Stimulated activated CD8-positive, alpha-beta memory T cell treated with anti-CD3 and anti-CD28 coated beads, Interleukin-12 subunit alpha, Interleukin-12 subunit beta, amount 100 ng/mL, for 24 hours (primary cell): ENCODE results near the gene TEX53.

Source experiments
- DNase-seq: peaks from one replicate; pipeline ENCODE4 v3.0.0-alpha.2; 2020; ENCODE audit errors: extremely low read depth

Gene TEX53

GRCh38 chr9:114641967-114642366 lies 15.6 kb downstream of the TEX53 start:
- DNase-seq, result no peak

- no peak for DNase-seq
These were observed 19.2 kb downstream of the TEX53 start for GRCh38 chr9:114638404-114638803.

GRCh38 chr9:114634387-114634786 lies 23.2 kb downstream of the TEX53 start:
- DNase-seq, result no peak

- DNase-seq, result no peak
These were observed 24.0 kb downstream of the TEX53 start for GRCh38 chr9:114633438-114634089.

DNA sequence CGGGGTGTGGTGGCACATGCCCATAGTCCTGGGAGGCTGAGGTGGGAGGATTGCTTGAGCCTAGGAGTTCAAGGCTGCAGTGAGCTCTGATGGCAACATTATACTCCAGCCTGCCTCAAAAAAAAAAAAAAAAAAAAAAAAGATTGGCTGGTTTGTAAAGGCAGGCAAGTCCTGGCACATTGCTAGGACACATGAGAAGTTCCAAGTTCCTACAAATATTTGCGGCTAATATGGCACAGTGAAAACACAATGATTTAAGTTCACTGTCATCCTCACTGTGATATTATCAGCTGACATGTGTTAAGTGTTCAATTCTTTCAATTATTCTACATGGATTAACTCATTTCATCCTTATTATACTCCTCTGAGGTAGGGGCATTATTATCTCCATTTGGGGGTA lies 26.4 kb downstream of the TEX53 start:
- DNase-seq, result no peak

GRCh38 chr9:114629563-114630090 lies 28.0 kb downstream of the TEX53 start:
- no peak for DNase-seq

- no peak for DNase-seq
These were observed 30.1 kb downstream of the TEX53 start for GRCh38 chr9:114627553-114627952.

- no peak for DNase-seq
These were observed 31.1 kb downstream of the TEX53 start for GRCh38 chr9:114626415-114627020.

DNA sequence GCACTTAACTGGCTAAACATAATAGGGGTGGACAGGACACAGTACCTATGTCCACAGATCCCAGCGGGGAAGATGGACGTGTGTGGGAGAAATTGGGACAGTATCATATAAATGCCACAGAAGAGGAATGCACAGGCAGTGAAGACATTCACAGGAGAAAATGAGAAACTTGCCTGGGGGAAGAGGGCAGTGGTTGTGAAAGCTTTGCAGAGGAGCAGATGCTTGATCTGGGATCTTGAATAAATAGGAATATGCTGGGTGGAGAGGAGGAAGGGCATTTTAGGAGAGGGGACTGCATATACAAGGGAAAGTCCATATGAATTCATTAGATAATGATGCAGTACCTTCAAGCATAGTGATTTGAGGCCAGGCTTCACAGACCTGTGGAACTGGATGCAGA lies 32.9 kb downstream of the TEX53 start:
- DNase-seq, result no peak

- DNase-seq, result no peak
These were observed 35.5 kb downstream of the TEX53 start for GRCh38 chr9:114621975-114622609.

DNA sequence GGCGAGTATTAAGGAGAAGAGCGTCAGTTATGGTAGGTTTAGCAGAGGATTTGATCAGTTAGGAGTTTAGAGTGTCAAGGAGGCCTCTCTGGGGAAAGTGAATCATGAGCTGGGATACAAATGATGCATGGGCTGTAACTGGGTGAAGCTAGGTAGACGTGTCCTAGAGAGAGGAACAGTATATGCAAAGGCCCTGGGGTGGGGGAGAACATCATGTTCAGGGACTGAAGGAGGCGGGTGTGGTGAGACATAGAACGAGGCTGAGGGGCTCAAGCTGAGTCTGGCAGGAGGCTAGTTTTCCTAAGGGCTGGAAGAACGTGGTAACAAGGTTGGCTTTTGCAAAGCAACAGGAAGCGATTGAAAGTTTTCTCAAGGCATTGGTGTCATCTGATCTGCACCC lies 36.0 kb downstream of the TEX53 start:
- no peak for DNase-seq

DNA sequence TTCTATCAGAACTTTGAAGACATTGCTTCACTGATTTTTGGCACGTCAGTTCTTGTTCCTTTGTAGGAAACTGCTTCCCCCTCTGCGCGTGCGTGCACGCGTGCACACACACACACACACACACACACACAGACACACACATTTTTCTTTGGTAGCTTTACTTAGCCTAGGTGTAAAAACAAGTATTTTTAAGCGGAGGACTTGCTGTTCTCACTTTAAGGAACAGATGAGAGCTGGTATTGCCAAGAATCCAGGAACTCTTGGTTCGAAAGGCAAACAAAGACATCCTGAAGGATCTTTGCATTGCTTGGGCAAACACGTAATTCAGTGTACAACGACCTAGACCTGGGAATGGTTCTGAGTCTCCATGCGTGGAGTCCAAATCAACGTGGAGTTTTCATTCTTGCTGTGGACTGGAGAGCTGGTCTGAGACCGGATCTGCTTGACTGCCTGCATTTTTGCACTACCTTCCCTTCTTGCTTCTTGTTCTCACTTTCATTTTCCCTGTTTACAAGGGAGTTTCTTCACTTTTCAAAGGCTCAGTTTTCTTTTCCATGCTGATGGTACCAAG lies 38.3 kb downstream of the TEX53 start:
- no peak for DNase-seq

DNA sequence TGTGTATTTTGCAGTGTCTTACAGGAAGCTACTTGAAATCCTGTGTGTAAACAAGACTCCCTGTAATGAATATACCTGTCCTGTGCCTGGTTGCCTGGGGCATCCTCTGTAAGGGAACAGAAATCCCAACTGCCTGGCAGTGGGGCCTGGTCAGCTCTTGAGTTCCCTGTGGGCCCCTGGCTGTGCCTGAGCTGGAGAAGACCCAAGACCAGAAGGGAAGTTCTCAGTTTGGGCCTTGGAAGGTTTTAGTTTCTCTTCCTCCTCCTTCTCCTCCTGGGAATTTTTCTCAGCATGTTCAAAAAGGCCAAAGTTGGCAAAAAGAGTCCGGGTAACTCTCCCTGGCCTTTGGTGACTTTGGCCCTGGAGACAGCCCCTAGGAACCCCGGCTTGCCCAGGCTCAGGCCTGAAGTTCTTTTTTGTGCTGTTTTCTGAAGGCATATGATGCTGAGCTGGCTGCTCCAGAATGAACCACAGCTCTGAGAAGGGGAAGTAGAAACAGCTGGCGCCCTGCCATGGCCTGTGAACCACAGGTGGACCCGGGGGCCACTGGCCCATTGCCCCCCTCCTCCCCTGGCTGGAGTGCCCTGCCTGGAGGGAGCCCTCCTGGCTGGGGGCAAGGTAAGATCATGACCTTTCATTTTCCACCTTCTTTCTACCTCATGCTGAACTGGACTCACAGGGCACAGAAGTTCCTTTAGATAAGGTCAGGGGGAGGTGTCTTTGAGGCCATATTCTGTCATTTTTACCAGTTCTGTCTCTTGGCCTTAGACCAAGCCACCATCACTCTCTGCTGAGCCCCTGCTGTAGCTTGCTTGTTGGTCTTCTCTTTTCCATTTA lies 40.7 kb downstream of the TEX53 start:
- DNase-seq, result no peak

GRCh38 chr9:114614373-114614772 lies 43.2 kb downstream of the TEX53 start:
- no peak for DNase-seq

DNA sequence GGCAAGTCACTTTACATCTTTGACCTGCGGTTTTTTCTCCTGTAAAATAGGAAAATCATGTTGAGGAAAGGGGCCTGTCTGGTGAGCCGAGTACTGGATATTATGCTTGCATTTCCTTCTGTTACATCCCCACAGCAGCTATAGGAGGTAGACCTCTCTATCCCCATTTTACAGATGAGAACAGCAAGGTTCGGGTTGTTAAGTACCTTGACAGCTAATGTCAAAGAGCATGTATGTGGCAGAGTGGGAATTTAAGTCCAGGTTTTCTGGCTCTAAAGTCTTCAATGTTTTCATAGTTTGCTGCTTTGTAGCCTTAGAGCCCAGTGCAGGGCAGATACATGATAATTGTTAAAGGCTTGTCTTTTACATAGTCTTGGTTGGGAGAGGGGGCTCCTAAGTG lies 43.7 kb downstream of the TEX53 start:
- no peak for DNase-seq

DNA sequence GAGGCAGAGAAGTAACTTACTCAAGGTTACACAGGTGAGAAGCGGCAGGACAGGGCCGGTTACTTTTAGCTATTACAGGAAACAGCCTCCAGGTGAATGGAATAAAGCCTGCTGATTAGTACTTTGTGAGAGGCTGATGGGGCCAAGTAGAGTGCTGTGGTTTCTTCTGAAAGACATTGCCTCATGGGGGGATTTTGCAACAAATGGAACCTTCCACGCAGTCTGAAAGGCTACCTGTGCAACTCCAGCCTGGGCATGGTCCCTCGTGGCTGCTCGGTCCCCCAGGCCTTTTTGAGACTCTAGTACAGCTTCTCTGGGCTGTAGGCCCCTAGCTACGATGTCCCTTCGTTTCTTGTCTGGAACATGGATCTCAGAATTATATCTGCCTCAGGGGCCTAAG lies 44.5 kb downstream of the TEX53 start:
- DNase-seq, result no peak

DNA sequence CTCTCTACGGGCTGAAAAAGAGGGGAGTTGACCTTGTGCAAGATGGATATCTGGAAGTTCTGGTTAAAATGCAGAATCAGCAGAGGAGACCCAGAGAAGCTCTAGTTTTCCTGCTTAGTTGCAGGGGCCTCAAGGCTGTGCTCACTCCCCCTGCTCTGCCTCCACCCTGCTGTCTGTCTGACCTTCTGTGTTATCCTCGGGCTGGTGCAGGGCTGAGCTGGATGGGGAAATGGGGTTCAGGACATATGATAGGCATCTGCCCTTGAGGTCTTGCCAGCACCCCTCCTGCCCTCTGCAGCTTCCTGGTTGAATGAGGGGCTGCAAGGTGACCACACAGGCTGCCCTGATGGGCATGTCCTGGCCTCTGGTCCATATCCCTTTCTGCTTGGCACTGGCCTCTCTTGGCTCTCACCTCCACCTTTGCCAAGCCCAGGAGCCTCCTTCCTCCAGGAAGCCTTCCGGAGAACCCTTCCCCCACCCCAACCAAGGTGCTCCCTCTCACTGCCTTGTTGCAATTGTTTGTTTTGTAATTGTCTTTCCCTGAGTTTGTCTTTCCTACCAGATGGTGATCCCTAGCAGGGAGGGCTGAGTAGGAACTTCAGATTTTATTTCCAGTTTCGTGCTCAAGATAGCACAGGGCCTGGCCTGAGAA lies 45.2 kb downstream of the TEX53 start:
- no peak for DNase-seq

DNA sequence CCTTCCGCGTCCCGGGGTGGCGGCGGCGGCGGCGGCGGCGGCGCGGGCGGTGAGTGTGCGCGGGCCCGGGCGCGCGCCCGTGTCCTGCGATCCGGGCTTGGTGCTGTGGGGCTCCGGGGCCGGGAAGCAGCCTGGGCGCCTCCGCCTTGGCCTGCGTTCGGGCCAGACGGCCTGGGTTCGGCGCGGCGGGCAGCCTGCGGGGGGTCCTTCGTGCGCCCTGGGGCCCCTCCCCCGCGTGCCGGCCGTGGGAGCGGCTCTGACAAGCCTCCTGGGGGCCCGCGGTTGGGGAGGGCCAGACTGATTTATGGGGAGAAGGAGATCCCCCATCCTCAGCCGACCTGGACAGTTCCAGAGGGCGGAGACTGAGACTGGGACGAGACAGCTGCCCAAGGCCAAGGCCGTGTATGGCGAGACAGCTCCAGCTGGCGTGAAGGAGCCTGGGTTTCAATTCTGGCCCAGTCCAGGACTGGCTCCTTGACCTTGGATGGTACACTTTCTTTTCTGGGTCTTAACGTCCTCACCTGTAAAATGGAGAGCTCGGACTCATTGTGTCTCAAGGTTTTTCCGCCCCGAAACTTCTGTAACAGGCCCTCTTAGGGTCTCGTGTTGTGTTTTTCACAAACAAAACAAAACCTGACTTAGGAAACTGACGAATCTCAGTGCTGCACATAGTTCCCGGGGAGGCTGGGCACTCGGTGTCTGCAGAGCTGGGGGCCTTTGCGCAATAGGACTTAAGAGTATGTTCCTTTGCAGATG lies 45.9 kb downstream of the TEX53 start:
- no peak for DNase-seq

DNA sequence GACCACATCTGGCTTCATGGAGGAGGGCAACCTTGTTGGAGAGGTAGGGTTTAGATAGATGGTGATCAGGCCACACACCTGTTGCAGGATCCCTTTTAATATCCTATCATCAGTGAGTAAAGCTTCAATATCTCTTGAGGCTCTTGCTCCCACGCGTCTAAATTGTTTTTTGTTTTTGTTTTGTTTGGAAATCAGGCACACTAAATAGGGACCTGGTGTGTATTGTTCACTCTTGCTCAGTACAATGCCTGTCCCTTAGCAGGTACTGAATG lies 49.1 kb downstream of the TEX53 start:
- no peak for DNase-seq

GRCh38 chr9:114607671-114608524 lies 49.7 kb downstream of the TEX53 start:
- DNase-seq, result no peak
